GM12865 (cell line): Measurements from ENCODE around the gene PEA15.

Source experiments
- DNase-seq: peaks from one replicate; pipeline ENCODE4 v3.0.0; 2010; ENCODE audit warnings: low read depth
- H3K4me3 ChIP-seq: 2 replicates; pipeline ENCODE4 v1.5.1; 2011; ENCODE audit warnings: mild to moderate bottlenecking, low read depth, low read length, control low read depth
- CTCF ChIP-seq: IDR thresholded peaks from 2 replicates; pipeline ENCODE4 v1.5.1; 2011; ENCODE audit warnings: low read length, control low read depth, low read depth, inconsistent platforms; ENCODE audit not compliant: insufficient read depth; ENCODE audit errors: missing control alignments

The PEA15 gene

GRCh38 chr1:160207118-160207650, 2.0 kb downstream of the PEA15 start:
- no peak overlapping the region for H3K4me3 ChIP-seq
- no peak for DNase-seq
- no peak for TF ChIP-seq CTCF

GRCh38 chr1:160207771-160208556, 2.8 kb downstream of the PEA15 start:
- no peak overlapping the region for H3K4me3 ChIP-seq
- no peak for TF ChIP-seq CTCF
- DNase-seq, result no peak

- DNase-seq, result no peak
- TF ChIP-seq CTCF, result no peak
- H3K4me3 ChIP-seq, result no peak overlapping the region
Observed at GRCh38 chr1:160208557-160209320, 3.6 kb downstream of the PEA15 start.

GRCh38 chr1:160209321-160210046, 4.3 kb downstream of the PEA15 start:
- H3K4me3 ChIP-seq, result no peak overlapping the region
- no peak for TF ChIP-seq CTCF
- DNase-seq, result no peak

- H3K4me3 ChIP-seq, result no peak overlapping the region
- no peak for DNase-seq
- no peak for TF ChIP-seq CTCF
Observed at GRCh38 chr1:160210561-160210960, 5.4 kb downstream of the PEA15 start.

GRCh38 chr1:160211046-160211790, 6.0 kb downstream of the PEA15 start:
- no peak for DNase-seq
- no peak overlapping the region for H3K4me3 ChIP-seq
- no peak for TF ChIP-seq CTCF
